A673 (cell line): ENCODE data around the gene ENPP5.

Experiments
- CTCF ChIP-seq: fragments of 300-800, 200-600 bp; sonication (generic); conservative IDR thresholded peaks from 2 replicates; pipeline ENCODE4 v1.5.1; 2017; ENCODE audit warnings: low read depth, mild to moderate bottlenecking, antibody characterized with exemption, low read length, moderate library complexity, mixed read lengths
- EZH2 ChIP-seq: fragments of 200-600 bp; sonication (generic); IDR thresholded peaks from 2 replicates; pipeline ENCODE4 v1.6.1; 2017; ENCODE audit warnings: borderline replicate concordance, low read depth, mild to moderate bottlenecking, mixed read lengths, antibody characterized with exemption, low read length; ENCODE audit not compliant: poor library complexity, severe bottlenecking

DNA sequence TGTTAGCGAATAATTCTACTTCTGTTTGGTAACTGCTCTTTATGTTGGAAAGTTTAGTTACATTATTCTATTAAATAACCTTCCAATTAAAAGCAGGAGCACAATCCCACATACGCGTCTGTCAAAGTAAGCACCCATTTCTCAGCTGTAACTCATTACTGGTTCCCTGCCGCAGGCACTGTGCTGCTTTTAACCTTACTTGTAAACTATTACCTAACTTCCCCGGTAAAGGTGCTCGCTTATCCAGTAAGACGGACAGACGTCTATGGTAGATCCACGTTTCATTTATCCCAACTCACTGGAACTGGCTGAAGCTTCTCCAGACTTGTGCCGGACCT, 41.5 kb downstream of the ENPP5 start:
- TF ChIP-seq CTCF = no peak
- TF ChIP-seq EZH2 = no peak
